ENCODE data around the gene CALR3. TPM values are rescaled to one million over a fixed set of nuclear protein-coding genes. Genes with fewer than 3 reads are reported as not detected.

The CALR3 gene
- total and polyA plus RNA-seq, 4 donors, result 0.20 to 0.39 TPM; not detected in 2

GRCh38 chr19:16436780-16437332 lies 59.1 kb downstream of the CALR3 start:
- no CpG with 5 or more reads among the region's 6 CpGs for WGBS (ENCODE audit: insufficient coverage)
- Histone ChIP-seq H3K27ac (ENCODE audit: low read depth, low read length) (peak overlapping the region; percentile 82), H3K36me3 (ENCODE audit: control insufficient read depth, insufficient read depth, low read length) (peaks cover 69% of the 10 kb centered on the region), H3K4me1 (ENCODE audit: control insufficient read depth, insufficient read depth, low read length) (peaks cover 10% of the 10 kb centered on the region), H3K9me3 (ENCODE audit: control insufficient read depth, insufficient read depth, low read length) (no peaks in the 10 kb centered on the region), H3K4me3 (ENCODE audit: low read depth, low read length) (no peak overlapping the region), H3K27me3 (ENCODE audit: control insufficient read depth, insufficient read depth, low read length) (no peaks in the 10 kb centered on the region)
- no peak for DNase-seq (ENCODE audit: low read depth in 4 of 6, low spot score in 6 of 6)

GRCh38 chr19:16435999-16436650 lies 59.8 kb downstream of the CALR3 start:
- Histone ChIP-seq H3K27me3 (ENCODE audit: control insufficient read depth, insufficient read depth, low read length) (no peaks in the 10 kb centered on the region), H3K27ac (ENCODE audit: low read depth, low read length) (peak overlapping the region; percentile 82), H3K4me1 (ENCODE audit: control insufficient read depth, insufficient read depth, low read length) (peaks cover 6% of the 10 kb centered on the region), H3K4me3 (ENCODE audit: low read depth, low read length) (no peak overlapping the region), H3K36me3 (ENCODE audit: control insufficient read depth, insufficient read depth, low read length) (peaks cover 68% of the 10 kb centered on the region), H3K9me3 (ENCODE audit: control insufficient read depth, insufficient read depth, low read length) (no peaks in the 10 kb centered on the region)
- 69% methylated on average over 2 of the region's 9 CpGs for WGBS (ENCODE audit: insufficient coverage)
- DNase-seq (ENCODE audit: low read depth in 4 of 6, low spot score in 6 of 6), result peak in 1 of 6 donors; percentile 31

DNA sequence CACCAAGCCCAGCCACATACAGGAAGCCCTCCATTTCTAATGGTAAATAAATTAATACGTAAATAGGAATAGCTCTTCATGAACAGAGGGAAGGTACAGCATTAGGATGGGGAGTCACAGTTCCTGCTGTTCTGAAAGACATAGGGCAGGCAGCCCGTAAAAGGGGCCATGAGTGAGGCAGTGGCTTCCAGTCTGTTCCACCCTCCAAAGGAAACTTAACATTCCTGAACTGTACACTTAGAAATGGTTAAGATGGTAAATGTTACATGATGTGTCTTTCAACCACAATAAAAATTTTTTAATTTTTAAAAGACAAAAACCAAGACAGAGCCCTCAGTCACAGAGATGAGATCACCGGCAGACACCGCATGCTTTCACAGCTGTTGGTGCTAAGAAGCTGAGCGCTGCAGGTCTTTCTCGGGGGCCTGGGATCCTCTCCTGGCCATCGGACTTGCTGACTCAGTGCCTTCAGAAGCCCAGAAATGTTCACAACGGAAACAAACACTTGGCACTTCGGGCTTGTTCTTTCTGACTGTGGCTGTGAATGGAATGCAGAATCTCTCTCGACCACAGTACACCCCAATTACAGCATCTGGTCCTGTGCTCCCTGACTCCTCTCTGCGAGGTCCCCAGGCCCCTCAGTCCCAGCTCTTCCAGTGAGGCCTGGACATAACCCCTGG lies 60.6 kb downstream of the CALR3 start:
- WGBS (ENCODE audit: insufficient coverage), result 69% methylated on average over 11 of the region's 11 CpGs
- H3K4me1 ChIP-seq (ENCODE audit: control insufficient read depth, insufficient read depth, low read length), result peaks cover 6% of the 10 kb centered on the region
- H3K4me3 ChIP-seq (ENCODE audit: low read depth, low read length), result no peak overlapping the region
- no peaks in the 10 kb centered on the region for H3K9me3 ChIP-seq (ENCODE audit: control insufficient read depth, insufficient read depth, low read length)
- H3K27me3 ChIP-seq (ENCODE audit: control insufficient read depth, insufficient read depth, low read length), result no peaks in the 10 kb centered on the region
- peak overlapping the region; percentile 82 for H3K27ac ChIP-seq (ENCODE audit: low read depth, low read length)
- peaks cover 68% of the 10 kb centered on the region for H3K36me3 ChIP-seq (ENCODE audit: control insufficient read depth, insufficient read depth, low read length)
- DNase-seq (ENCODE audit: low read depth in 4 of 6, low spot score in 6 of 6), result peak in 1 of 6 donors; percentile 75

- 97% methylated on average over 3 of the region's 3 CpGs for WGBS (ENCODE audit: insufficient coverage)
- Histone ChIP-seq H3K27ac (ENCODE audit: low read depth, low read length) (no peak overlapping the region), H3K27me3 (ENCODE audit: control insufficient read depth, insufficient read depth, low read length) (no peaks in the 10 kb centered on the region), H3K9me3 (ENCODE audit: control insufficient read depth, insufficient read depth, low read length) (no peaks in the 10 kb centered on the region), H3K4me1 (ENCODE audit: control insufficient read depth, insufficient read depth, low read length) (peaks cover 14% of the 10 kb centered on the region), H3K4me3 (ENCODE audit: low read depth, low read length) (no peak overlapping the region), H3K36me3 (ENCODE audit: control insufficient read depth, insufficient read depth, low read length) (peaks cover 69% of the 10 kb centered on the region)
- no peak for DNase-seq (ENCODE audit: low read depth in 4 of 6, low spot score in 6 of 6)
These were observed 62.0 kb downstream of the CALR3 start for GRCh38 chr19:16433986-16434385.

- H3K27ac ChIP-seq (ENCODE audit: low read depth, low read length), result no peak overlapping the region
- H3K9me3 ChIP-seq (ENCODE audit: control insufficient read depth, insufficient read depth, low read length), result no peaks in the 10 kb centered on the region
- DNase-seq (ENCODE audit: low read depth in 4 of 6, low spot score in 6 of 6), result no peak
- H3K27me3 ChIP-seq (ENCODE audit: control insufficient read depth, insufficient read depth, low read length), result no peaks in the 10 kb centered on the region
- H3K4me1 ChIP-seq (ENCODE audit: control insufficient read depth, insufficient read depth, low read length), result peaks cover 12% of the 10 kb centered on the region
- peaks cover 86% of the 10 kb centered on the region for H3K36me3 ChIP-seq (ENCODE audit: control insufficient read depth, insufficient read depth, low read length)
- 100% methylated on average over 3 of the region's 3 CpGs for WGBS (ENCODE audit: insufficient coverage)
- no peak overlapping the region for H3K4me3 ChIP-seq (ENCODE audit: low read depth, low read length)
These were observed 66.2 kb downstream of the CALR3 start for GRCh38 chr19:16429759-16430091.

DNA sequence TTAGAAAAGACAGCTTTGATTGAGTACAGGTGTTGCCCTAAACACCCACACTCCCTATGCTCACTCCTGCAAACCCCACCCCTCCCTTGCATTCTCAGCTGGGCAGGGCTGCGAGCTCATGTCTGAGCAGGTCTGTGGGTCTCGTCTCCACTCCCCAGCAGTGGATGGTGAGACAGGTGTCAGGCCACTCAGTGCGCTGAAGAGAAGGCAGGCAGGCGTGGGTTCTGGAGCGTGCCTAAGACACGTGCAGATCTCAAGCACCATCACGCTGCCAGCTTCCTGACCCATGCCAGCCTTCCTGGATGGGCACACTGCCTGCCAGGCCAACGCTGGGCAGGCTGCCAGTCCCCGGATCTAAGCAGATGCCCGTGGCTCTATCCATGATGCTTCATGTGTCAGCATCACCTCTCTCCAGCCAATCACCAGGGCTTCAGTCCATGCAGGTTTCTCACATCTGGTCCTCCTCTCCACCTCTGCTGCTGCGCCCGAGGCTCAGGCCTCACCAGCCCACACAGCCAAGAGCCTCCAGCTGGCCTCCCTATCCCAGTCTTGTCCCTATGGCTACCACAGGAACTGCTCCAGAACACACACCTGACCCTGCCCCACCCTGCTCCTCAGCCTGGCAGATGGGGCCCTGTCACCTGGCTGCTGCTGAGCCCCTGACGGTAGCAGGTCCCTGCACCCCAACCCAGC lies 66.8 kb downstream of the CALR3 start:
- peaks cover 86% of the 10 kb centered on the region for H3K36me3 ChIP-seq (ENCODE audit: control insufficient read depth, insufficient read depth, low read length)

More for the DNA sequence above, 66.8 kb downstream of the CALR3 start:
- WGBS (ENCODE audit: insufficient coverage), result 43% methylated on average over 13 of the region's 13 CpGs
- H3K27ac ChIP-seq (ENCODE audit: low read depth, low read length), result no peak overlapping the region
- peak in 3 of 6 donors; percentile 36 to 65 (median 54) for DNase-seq (ENCODE audit: low read depth in 4 of 6, low spot score in 6 of 6)
- H3K9me3 ChIP-seq (ENCODE audit: control insufficient read depth, insufficient read depth, low read length), result no peaks in the 10 kb centered on the region
- H3K4me3 ChIP-seq (ENCODE audit: low read depth, low read length), result no peak overlapping the region
- no peaks in the 10 kb centered on the region for H3K27me3 ChIP-seq (ENCODE audit: control insufficient read depth, insufficient read depth, low read length)
- H3K4me1 ChIP-seq (ENCODE audit: control insufficient read depth, insufficient read depth, low read length), result peaks cover 10% of the 10 kb centered on the region

Small RNA genes lying within 50 kb of the gene (small RNA-seq; reads per million reads assigned to genes)
- not detected for gene RN7SL146P (ENCODE audit: low replicate concordance)

Other genes starting within 250 kb of the CALR3 start
- gene KLF2, start 171.3 kb downstream of the CALR3 start, total RNA-seq, result 10 to 100 TPM in 1 of 2 donors, 1 to 10 TPM in 1; 8.8 to 22.5 TPM
- 10 to 100 TPM; 23.3 to 64.7 TPM for gene KLF2, start 171.3 kb downstream of the CALR3 start, polyA plus RNA-seq (ENCODE audit: insufficient read length in 2 of 2)
- gene EPS15L1, start 24.2 kb downstream of the CALR3 start, total RNA-seq, result 10 to 100 TPM; 16.6 to 17.6 TPM
- 10 to 100 TPM; 34.3 to 46.6 TPM for gene EPS15L1, start 24.2 kb downstream of the CALR3 start, polyA plus RNA-seq (ENCODE audit: insufficient read length in 2 of 2)
- gene C19orf44, start 227 bp upstream of the CALR3 start, total RNA-seq, result 1 to 10 TPM; 3.7 to 6.1 TPM
- 10 to 100 TPM; 15.1 to 15.6 TPM for gene C19orf44, start 227 bp upstream of the CALR3 start, polyA plus RNA-seq (ENCODE audit: insufficient read length in 2 of 2)
- 1 to 10 TPM; 6.2 to 9.9 TPM for gene CHERP, start 46.3 kb upstream of the CALR3 start, total RNA-seq
- 10 to 100 TPM; 57.2 to 58.3 TPM for gene CHERP, start 46.3 kb upstream of the CALR3 start, polyA plus RNA-seq (ENCODE audit: insufficient read length in 2 of 2)
- gene SLC35E1, start 76.2 kb upstream of the CALR3 start, total RNA-seq, result 10 to 100 TPM; 24.1 to 26.0 TPM
- gene SLC35E1, start 76.2 kb upstream of the CALR3 start, polyA plus RNA-seq (ENCODE audit: insufficient read length in 2 of 2), result 10 to 100 TPM; 42.3 to 61.4 TPM
- 1 to 10 TPM; 4.0 to 6.9 TPM for gene MED26, start 132.0 kb upstream of the CALR3 start, total RNA-seq
- 1 to 10 TPM; 9.2 TPM for gene MED26, start 132.0 kb upstream of the CALR3 start, polyA plus RNA-seq (ENCODE audit: insufficient read length in 2 of 2)
- 100 to 1,000 TPM in 1 of 2 donors, 10 to 100 TPM in 1; 84.8 to 127 TPM for gene SMIM7, start 164.0 kb upstream of the CALR3 start, total RNA-seq
- 100 to 1,000 TPM in 1 of 2 donors, 10 to 100 TPM in 1; 70.9 to 123 TPM for gene SMIM7, start 164.0 kb upstream of the CALR3 start, polyA plus RNA-seq (ENCODE audit: insufficient read length in 2 of 2)
- gene TMEM38A, start 165.0 kb upstream of the CALR3 start, total RNA-seq, result 10 to 100 TPM in 1 of 2 donors, 1 to 10 TPM in 1; 8.8 to 18.6 TPM
- gene TMEM38A, start 165.0 kb upstream of the CALR3 start, polyA plus RNA-seq (ENCODE audit: insufficient read length in 2 of 2), result 10 to 100 TPM; 15.3 to 20.3 TPM
- 10 to 100 TPM in 1 of 2 donors, 1 to 10 TPM in 1; 1.3 to 19.1 TPM for gene NWD1, start 223.7 kb upstream of the CALR3 start, total RNA-seq
- 1 to 10 TPM; 1.1 to 1.2 TPM for gene NWD1, start 223.7 kb upstream of the CALR3 start, polyA plus RNA-seq (ENCODE audit: insufficient read length in 2 of 2)

Measured in spinal cord (tissue), 10 donors.